Activated CD8-positive, alpha-beta T cell treated with anti-CD3 and anti-CD28 coated beads for 36 hours (primary cell): ENCODE data around the gene TLR9. TPM values are rescaled to one million over a fixed set of nuclear protein-coding genes. Genes with fewer than 3 reads are reported as not detected.

Experiments used
- ATAC-seq: fragments of 200-7000 bp; cut with Tn5 transposase; one replicate; pipeline ENCODE4 v1.10.0; 2021; ENCODE audit warnings: mild to moderate bottlenecking, moderate library complexity
- CTCF ChIA-PET: fragments of 350-600 bp; sonication (Branson Sonifier 250); formaldehyde crosslinking; loops from one replicate; lab custom pipeline; 2021; ENCODE audit warnings: antibody characterized with exemption; lab: Charles Lee
- POLR2A ChIA-PET: fragments of 350-600 bp; sonication (Branson Sonifier 250); formaldehyde crosslinking; loops from one replicate; lab custom pipeline; 2021; ENCODE audit warnings: antibody characterized with exemption; lab: Charles Lee
- DNase-seq: peaks from one replicate; pipeline ENCODE4 v3.0.0-alpha.2; 2020
- H3K27ac Mint-ChIP-seq: one replicate; pipeline ENCODE4 v1.8.0; 2021; ENCODE audit warnings: mild to moderate bottlenecking, mixed read lengths
- H3K27me3 Mint-ChIP-seq: one replicate; pipeline ENCODE4 v1.8.0; 2021; ENCODE audit warnings: mixed read lengths
- H3K36me3 Mint-ChIP-seq: one replicate; pipeline ENCODE4 v1.8.0; 2021; ENCODE audit warnings: low read depth, mixed read lengths
- H3K4me1 Mint-ChIP-seq: one replicate; pipeline ENCODE4 v1.8.0; 2021; ENCODE audit warnings: low read depth, mixed read lengths
- H3K4me3 Mint-ChIP-seq: one replicate; pipeline ENCODE4 v1.8.0; 2021; ENCODE audit warnings: mild to moderate bottlenecking, moderate library complexity, mixed read lengths
- H3K9me3 Mint-ChIP-seq: one replicate; pipeline ENCODE4 v1.8.0; 2021; ENCODE audit warnings: mixed read lengths
- intact Hi-C: fragments of 100-400 bp; cut with micrococcal nuclease; formaldehyde crosslinking; loops from one replicate; pipeline ENCODE4 v1.10.0; 2022
- total RNA-seq, 2 experiments: library from RNA; stranded (reverse); gene quantifications; one replicate each; pipeline ENCODE4 v1.2.3, GENCODE V29; 2021
- TF ChIP-seq, protein P1 (sequence below): fragments of 200-600 bp; IDR thresholded peaks from one replicate; pipeline ENCODE4 v1.8.0; 2022; ENCODE audit warnings: antibody characterized with exemption, mild to moderate bottlenecking

TLR9 gene
- total RNA-seq, 2 experiments from 2014 or later, result 2.0 TPM

GRCh38 chr3:52226229-52226817 is 878 bp upstream of the TLR9 start:
- no peak for ATAC-seq
- Mint-ChIP-seq H3K36me3 (peaks cover 15% of the 10 kb centered on the region), H3K4me1 (peaks cover 66% of the 10 kb centered on the region), H3K9me3 (no peaks in the 10 kb centered on the region), H3K27ac (peak overlapping the region; percentile 85), H3K4me3 (peak overlapping the region; percentile 62), H3K27me3 (no peaks in the 10 kb centered on the region)
- CTCF ChIA-PET, result interaction anchor here (0.7 to 11.9 kb wide), 9 partner anchors 8 to 112 kb away, joined by 4 to 223 read pairs (median 5); partner anchors contain the start of genes TWF2 and WDR82
- DNase-seq, result no peak
- TF ChIP-seq, protein P1, sequence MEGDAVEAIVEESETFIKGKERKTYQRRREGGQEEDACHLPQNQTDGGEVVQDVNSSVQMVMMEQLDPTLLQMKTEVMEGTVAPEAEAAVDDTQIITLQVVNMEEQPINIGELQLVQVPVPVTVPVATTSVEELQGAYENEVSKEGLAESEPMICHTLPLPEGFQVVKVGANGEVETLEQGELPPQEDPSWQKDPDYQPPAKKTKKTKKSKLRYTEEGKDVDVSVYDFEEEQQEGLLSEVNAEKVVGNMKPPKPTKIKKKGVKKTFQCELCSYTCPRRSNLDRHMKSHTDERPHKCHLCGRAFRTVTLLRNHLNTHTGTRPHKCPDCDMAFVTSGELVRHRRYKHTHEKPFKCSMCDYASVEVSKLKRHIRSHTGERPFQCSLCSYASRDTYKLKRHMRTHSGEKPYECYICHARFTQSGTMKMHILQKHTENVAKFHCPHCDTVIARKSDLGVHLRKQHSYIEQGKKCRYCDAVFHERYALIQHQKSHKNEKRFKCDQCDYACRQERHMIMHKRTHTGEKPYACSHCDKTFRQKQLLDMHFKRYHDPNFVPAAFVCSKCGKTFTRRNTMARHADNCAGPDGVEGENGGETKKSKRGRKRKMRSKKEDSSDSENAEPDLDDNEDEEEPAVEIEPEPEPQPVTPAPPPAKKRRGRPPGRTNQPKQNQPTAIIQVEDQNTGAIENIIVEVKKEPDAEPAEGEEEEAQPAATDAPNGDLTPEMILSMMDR, result no peak
- intact Hi-C loops, result no loop called here
- POLR2A ChIA-PET, result interaction anchor here (1.1 to 33.3 kb wide), 3 partner anchors 12 to 51 kb away, joined by 4 to 949 read pairs (median 107); partner anchors contain the start of genes GLYCTK, TWF2 and WDR82

GRCh38 chr3:52223449-52224408 is 1.7 kb downstream of the TLR9 start:
- H3K4me3 Mint-ChIP-seq, result peak overlapping the region; percentile 62
- POLR2A ChIA-PET, result interaction anchor here (1.1 to 33.3 kb wide), 5 partner anchors 7 to 54 kb away, joined by 3 to 949 read pairs (median 10); partner anchors contain the start of genes GLYCTK, PPM1M, TWF2 and WDR82

GRCh38 chr3:52222319-52223221 is 2.9 kb downstream of the TLR9 start:
- CTCF ChIA-PET, result interaction anchor here (0.8 to 11.9 kb wide), 16 partner anchors 12 to 190 kb away, joined by 3 to 223 read pairs (median 8); partner anchors contain the start of genes ALAS1, POC1A, PPM1M and TWF2
- ATAC-seq (no peak), DNase-seq (no peak)
- intact Hi-C loops, result no loop called here
- H3K4me3 Mint-ChIP-seq, result peak overlapping the region; percentile 72
- peak overlapping the region; percentile 72 for H3K27ac Mint-ChIP-seq
- H3K36me3 Mint-ChIP-seq, result no peaks in the 10 kb centered on the region
- H3K9me3 Mint-ChIP-seq, result no peaks in the 10 kb centered on the region
- POLR2A ChIA-PET, result interaction anchor here (0.9 to 33.3 kb wide), 7 partner anchors 9 to 124 kb away, joined by 3 to 949 read pairs (median 4); partner anchors contain the start of genes GLYCTK, PPM1M, TWF2 and WDR82
- peaks cover 89% of the 10 kb centered on the region for H3K4me1 Mint-ChIP-seq
- no peaks in the 10 kb centered on the region for H3K27me3 Mint-ChIP-seq
- TF ChIP-seq, protein P1, result no peak

More at GRCh38 chr3:52223449-52224408, 1.7 kb downstream of the TLR9 start:
- H3K36me3 Mint-ChIP-seq, result no peaks in the 10 kb centered on the region
- peak overlapping the region; percentile 85 for H3K27ac Mint-ChIP-seq
- CTCF ChIA-PET, result interaction anchor here (1.1 to 11.9 kb wide), 7 partner anchors 11 to 115 kb away, joined by 3 to 223 read pairs (median 13); partner anchors contain the start of genes PPM1M, TWF2 and WDR82
- intact Hi-C loops, result no loop called here
- peaks cover 86% of the 10 kb centered on the region for H3K4me1 Mint-ChIP-seq
- TF ChIP-seq, protein P1, result no peak
- DNase-seq (no peak), ATAC-seq (no peak)
- H3K9me3 Mint-ChIP-seq, result no peaks in the 10 kb centered on the region
- no peaks in the 10 kb centered on the region for H3K27me3 Mint-ChIP-seq

- ChIA-PET POLR2A (interaction anchor here (0.9 to 33.3 kb wide), 8 partner anchors 10 to 227 kb away, joined by 3 to 949 read pairs (median 8); partner anchors contain the start of genes GLYCTK, TWF2 and WDR82), CTCF (interaction anchor here (0.7 to 11.9 kb wide), 29 partner anchors 12 to 239 kb away, joined by 3 to 223 read pairs (median 5); partner anchors contain the start of genes ACY1, ALAS1, GLYCTK and POC1A)
- Mint-ChIP-seq H3K27me3 (no peaks in the 10 kb centered on the region), H3K4me1 (peaks cover 92% of the 10 kb centered on the region), H3K9me3 (no peaks in the 10 kb centered on the region), H3K4me3 (peak overlapping the region; percentile 72), H3K27ac (peak overlapping the region; percentile 72), H3K36me3 (peaks cover 1% of the 10 kb centered on the region)
- ATAC-seq (peak; percentile 24), DNase-seq (peak; percentile 75)
- TF ChIP-seq, protein P1, result no peak
- intact Hi-C loops, result loop anchor here (2.0 kb wide), 1 partner anchor 117 kb away; no protein-coding TSS in a partner anchor
Measured at GRCh38 chr3:52221563-52222318, 3.7 kb downstream of the TLR9 start.
